ENCODE results near the gene DHX35. TPM values are rescaled to one million over a fixed set of nuclear protein-coding genes. Genes with fewer than 3 reads are reported as not detected.

The DHX35 gene
- total and polyA plus RNA-seq, 2 of the 8 experiments (the other 6 are each of a cell fraction or from before 2014, with no cell fraction given): 21.9 to 27.7 TPM

DNA sequence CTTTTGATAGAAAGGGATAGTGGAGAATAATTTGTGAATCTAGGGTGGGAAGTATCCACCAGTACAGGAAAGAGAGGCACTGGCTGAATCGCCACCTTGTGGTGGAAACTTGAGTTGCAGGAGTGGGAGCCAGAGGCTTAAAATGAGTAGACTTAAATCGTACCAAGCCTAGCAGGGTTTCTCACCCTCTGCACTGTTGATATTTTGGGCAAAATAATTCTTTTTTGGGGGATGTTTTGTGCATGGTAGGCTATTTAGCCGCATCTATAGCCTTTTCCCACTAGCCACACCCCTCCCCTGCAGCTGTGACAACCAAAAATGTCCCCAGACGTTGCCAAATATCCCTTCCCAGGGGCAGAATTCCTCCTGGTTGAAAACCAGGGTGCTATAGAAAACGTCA, 119.1 kb downstream of the DHX35 start:
- TF ChIP-seq CTBP2 (IDR thresholded peaks at IDR 0.05; ENCODE audit: borderline replicate concordance, insufficient read depth, insufficient read length, low read length): no peak
- peak; percentile 63 to 69 for TF ChIP-seq RAD21 (IDR thresholded peaks at IDR 0.05 in 1 of 2, conservative IDR thresholded peaks at IDR 0.05 in 1 of 2; ENCODE audit: low read depth in 2 of 2, low read length in 2 of 2)
- TF ChIP-seq, protein P1, sequence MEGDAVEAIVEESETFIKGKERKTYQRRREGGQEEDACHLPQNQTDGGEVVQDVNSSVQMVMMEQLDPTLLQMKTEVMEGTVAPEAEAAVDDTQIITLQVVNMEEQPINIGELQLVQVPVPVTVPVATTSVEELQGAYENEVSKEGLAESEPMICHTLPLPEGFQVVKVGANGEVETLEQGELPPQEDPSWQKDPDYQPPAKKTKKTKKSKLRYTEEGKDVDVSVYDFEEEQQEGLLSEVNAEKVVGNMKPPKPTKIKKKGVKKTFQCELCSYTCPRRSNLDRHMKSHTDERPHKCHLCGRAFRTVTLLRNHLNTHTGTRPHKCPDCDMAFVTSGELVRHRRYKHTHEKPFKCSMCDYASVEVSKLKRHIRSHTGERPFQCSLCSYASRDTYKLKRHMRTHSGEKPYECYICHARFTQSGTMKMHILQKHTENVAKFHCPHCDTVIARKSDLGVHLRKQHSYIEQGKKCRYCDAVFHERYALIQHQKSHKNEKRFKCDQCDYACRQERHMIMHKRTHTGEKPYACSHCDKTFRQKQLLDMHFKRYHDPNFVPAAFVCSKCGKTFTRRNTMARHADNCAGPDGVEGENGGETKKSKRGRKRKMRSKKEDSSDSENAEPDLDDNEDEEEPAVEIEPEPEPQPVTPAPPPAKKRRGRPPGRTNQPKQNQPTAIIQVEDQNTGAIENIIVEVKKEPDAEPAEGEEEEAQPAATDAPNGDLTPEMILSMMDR (IDR thresholded peaks at IDR 0.05; ENCODE audit: control extremely low read depth in 1 of 3, insufficient read depth in 1 of 3, low read depth in 1 of 3, low read length in 3 of 3): peak; percentile 75 to 92 (median 80)
- no peak overlapping the region for H3K23ac ChIP-seq (ENCODE audit: insufficient read length)
- H3K4me1 ChIP-seq (replicated peaks in 1 of 4; ENCODE audit: control insufficient read depth in 3 of 4, insufficient read depth in 4 of 4, low read length in 3 of 4): no peaks in the 10 kb centered on the region
- no peaks in the 10 kb centered on the region for H3K79me1 ChIP-seq (ENCODE audit: low read depth, low read length)
- no peak overlapping the region for H2BK20ac ChIP-seq (ENCODE audit: low read length)
- no peak overlapping the region for H3K9ac ChIP-seq (replicated peaks in 1 of 4; ENCODE audit: extremely low read depth in 1 of 4, low read depth in 3 of 4, low read length in 3 of 4)
- FAIRE-seq: peak; percentile 94
- no peaks in the 10 kb centered on the region for H4K20me1 ChIP-seq (replicated peaks in 1 of 2; ENCODE audit: control insufficient read depth in 1 of 2, insufficient read depth in 2 of 2, low read length in 2 of 2)
- H3K27ac ChIP-seq (ENCODE audit: low read depth, low read length): no peak overlapping the region
- 32% methylated on average over 5 of the region's 5 CpGs; no CpG with 5 or more reads in 1 of the 2 experiments for WGBS, 2 experiments (ENCODE audit: extremely low coverage in 1 of 2, insufficient coverage in 1 of 2, insufficient read length in 1 of 2, insufficient replicate concordance in 2 of 2, low coverage in 1 of 2, low lambda C conversion rate in 2 of 2, missing lambda C conversion rate in 1 of 2)
- POLR2A ChIA-PET (ENCODE audit: partially characterized antibody): interaction anchor here (1.2 kb wide), 1 partner anchor 31 kb away, joined by 3 read pairs; no protein-coding TSS in a partner anchor
- H3K23me2 ChIP-seq (ENCODE audit: low read depth, low read length): no peaks in the 10 kb centered on the region
- no peaks in the 10 kb centered on the region; a peak in 1 of 7 replicates for H3K27me3 ChIP-seq (replicated peaks in 1 of 4; ENCODE audit: control insufficient read depth in 3 of 4, extremely low read depth in 1 of 4, insufficient read depth in 3 of 4, low read length in 3 of 4)
- H3K4ac ChIP-seq (replicated peaks; ENCODE audit: insufficient read length, low read depth, low read length): no peak overlapping the region
- no peak overlapping the region for H2AFZ ChIP-seq (ENCODE audit: low read length)
- no peak overlapping the region for H2BK120ac ChIP-seq (replicated peaks; ENCODE audit: low read depth, low read length)
- no peak overlapping the region for H3K56ac ChIP-seq (replicated peaks; ENCODE audit: insufficient read length, low read depth, low read length)
- H3K4me3 ChIP-seq (ENCODE audit: extremely low read depth in 1 of 4, insufficient read depth in 2 of 4, low read depth in 3 of 4, low read length in 4 of 4): no peak overlapping the region
- no peaks in the 10 kb centered on the region for H3K36me3 ChIP-seq (ENCODE audit: control insufficient read depth in 2 of 4, insufficient read depth in 4 of 4, low read length in 3 of 4)
- no peak overlapping the region for H4K8ac ChIP-seq (ENCODE audit: extremely low read depth, insufficient read depth, low read length)
- no peaks in the 10 kb centered on the region for H3K9me3 ChIP-seq (ENCODE audit: insufficient read depth in 2 of 2, low read depth in 1 of 2, low read length in 1 of 2)
- no peak overlapping the region for H2BK15ac ChIP-seq (ENCODE audit: low read length)
- no peaks in the 10 kb centered on the region for H3K79me2 ChIP-seq (ENCODE audit: control insufficient read depth in 1 of 2, insufficient read depth in 2 of 2, low read length in 2 of 2)
- CTCF ChIA-PET (ENCODE audit: partially characterized antibody): interaction anchor here (0.6 to 15.4 kb wide), 25 partner anchors 8 to 1882 kb away, joined by 3 to 197 read pairs (median 4); no protein-coding TSS in a partner anchor
- no peak overlapping the region for H3K4me2 ChIP-seq (ENCODE audit: insufficient read depth in 1 of 2, low read depth in 2 of 2, low read length in 2 of 2)
- H2AK5ac ChIP-seq (ENCODE audit: low read depth, low read length): no peak overlapping the region
- H3K18ac ChIP-seq (ENCODE audit: extremely low read depth, low read length): no peak overlapping the region
- peak; percentile 62 to 94 for DNase-seq (ENCODE audit: low read depth in 1 of 2, low spot score in 2 of 2)
- H4K5ac ChIP-seq (ENCODE audit: insufficient read length, low read depth, low read length): no peak overlapping the region
- H4K91ac ChIP-seq (replicated peaks; ENCODE audit: insufficient read length, low read length): no peak overlapping the region
- no peak overlapping the region for H2BK5ac ChIP-seq (ENCODE audit: low read depth, low read length)
- H2BK12ac ChIP-seq (ENCODE audit: low read depth, low read length): no peak overlapping the region
- no peak overlapping the region for H3K14ac ChIP-seq (ENCODE audit: insufficient read length)
